Fibroblast of lung (primary cell): ENCODE measurements around the gene TEX19.

Source experiments
- CTCF ChIP-seq, 2 donors: IDR thresholded peaks in 1 of 2; conservative IDR thresholded peaks in 1 of 2; 1 replicate in 1 of 2; 2 replicates in 1 of 2; pipeline ENCODE4 v1.5.1; 2011 to 2012; ENCODE audit warnings: low read length in 2 of 2, control low read depth in 1 of 2, inconsistent platforms in 1 of 2, low read depth in 1 of 2, mild to moderate bottlenecking in 1 of 2
- EZH2 ChIP-seq: IDR thresholded peaks from 2 replicates; pipeline ENCODE4 v1.5.1; 2012; ENCODE audit warnings: low read length, control low read depth, mild to moderate bottlenecking; ENCODE audit errors: missing control alignments

DNA sequence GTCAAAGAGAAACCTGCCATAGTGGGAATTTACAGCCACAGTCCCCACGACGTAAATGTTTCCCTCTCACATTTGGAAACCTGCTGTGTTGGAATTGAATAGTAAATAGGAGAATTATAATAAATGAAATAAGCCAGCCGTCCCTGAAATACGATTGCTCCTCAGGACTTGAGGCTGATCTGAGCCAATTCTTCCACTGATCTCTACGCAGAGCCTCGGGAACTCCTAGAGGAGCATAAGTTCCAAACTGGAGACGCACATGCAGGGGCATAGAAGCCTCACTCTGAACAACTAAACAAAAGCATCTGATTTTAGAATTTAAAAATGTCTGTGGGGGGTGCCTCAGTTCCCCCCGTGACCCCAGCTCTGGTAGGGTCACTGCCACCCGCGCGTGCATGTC is 10.2 kb upstream of the TEX19 start:
- no peak for TF ChIP-seq CTCF (conservative IDR thresholded peaks at IDR 0.05 in 1 of 2, IDR thresholded peaks at IDR 0.05 in 1 of 2; ENCODE audit: low read depth in 1 of 2, low read length in 2 of 2)
- TF ChIP-seq EZH2: no peak
